ENCODE data around the gene SGCA. TPM values are rescaled to one million over a fixed set of nuclear protein-coding genes. Genes with fewer than 3 reads are reported as not detected.

The SGCA gene
- total and polyA plus RNA-seq, 10 of the 15 experiments (the other 5 are each of a cell fraction or from before 2014, with no cell fraction given): 0.13 to 2.2 (median 0.50) TPM; not detected in 2

DNA sequence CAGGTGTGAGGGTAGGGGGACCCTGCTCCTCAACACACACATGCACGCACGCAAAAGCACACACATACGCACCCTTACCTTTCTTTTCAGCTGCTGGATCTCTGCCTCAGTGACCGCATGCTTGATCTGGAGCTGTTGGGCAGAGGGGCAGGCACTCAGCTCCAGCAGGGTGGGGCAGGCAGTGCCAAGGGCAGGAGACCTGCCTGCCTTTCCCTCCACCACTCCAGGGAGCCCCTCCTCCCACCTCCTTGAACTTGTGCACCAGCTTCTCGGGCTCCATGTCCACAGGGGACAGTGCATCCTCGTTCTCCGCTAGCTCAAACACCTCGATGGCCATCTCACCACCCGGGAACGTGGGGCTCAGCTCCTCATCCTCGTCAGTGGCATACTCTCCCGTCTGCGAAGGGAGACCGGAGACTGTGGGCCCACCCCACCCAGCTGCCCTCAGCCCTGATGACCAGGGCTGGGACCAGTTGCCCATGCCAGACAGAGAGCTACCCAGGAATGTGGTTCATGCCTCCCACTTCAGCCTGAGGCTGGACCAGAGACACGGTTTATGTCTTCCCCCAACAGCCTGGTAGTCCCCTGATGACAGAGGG is 26.5 kb upstream of the SGCA start (continued):
- TF ChIP-seq, protein P1, sequence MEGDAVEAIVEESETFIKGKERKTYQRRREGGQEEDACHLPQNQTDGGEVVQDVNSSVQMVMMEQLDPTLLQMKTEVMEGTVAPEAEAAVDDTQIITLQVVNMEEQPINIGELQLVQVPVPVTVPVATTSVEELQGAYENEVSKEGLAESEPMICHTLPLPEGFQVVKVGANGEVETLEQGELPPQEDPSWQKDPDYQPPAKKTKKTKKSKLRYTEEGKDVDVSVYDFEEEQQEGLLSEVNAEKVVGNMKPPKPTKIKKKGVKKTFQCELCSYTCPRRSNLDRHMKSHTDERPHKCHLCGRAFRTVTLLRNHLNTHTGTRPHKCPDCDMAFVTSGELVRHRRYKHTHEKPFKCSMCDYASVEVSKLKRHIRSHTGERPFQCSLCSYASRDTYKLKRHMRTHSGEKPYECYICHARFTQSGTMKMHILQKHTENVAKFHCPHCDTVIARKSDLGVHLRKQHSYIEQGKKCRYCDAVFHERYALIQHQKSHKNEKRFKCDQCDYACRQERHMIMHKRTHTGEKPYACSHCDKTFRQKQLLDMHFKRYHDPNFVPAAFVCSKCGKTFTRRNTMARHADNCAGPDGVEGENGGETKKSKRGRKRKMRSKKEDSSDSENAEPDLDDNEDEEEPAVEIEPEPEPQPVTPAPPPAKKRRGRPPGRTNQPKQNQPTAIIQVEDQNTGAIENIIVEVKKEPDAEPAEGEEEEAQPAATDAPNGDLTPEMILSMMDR (IDR thresholded peaks at IDR 0.05 in 2 of 3, conservative IDR thresholded peaks at IDR 0.05 in 1 of 3; ENCODE audit: control insufficient read depth in 2 of 3, extremely low read depth in 1 of 3, insufficient read depth in 1 of 3, low read depth in 3 of 3, low read length in 3 of 3): no peak
- no peak for TF ChIP-seq PBX3 (IDR thresholded peaks at IDR 0.05; ENCODE audit: insufficient replicate concordance, low read depth, low read length)
- TF ChIP-seq, protein P2, sequence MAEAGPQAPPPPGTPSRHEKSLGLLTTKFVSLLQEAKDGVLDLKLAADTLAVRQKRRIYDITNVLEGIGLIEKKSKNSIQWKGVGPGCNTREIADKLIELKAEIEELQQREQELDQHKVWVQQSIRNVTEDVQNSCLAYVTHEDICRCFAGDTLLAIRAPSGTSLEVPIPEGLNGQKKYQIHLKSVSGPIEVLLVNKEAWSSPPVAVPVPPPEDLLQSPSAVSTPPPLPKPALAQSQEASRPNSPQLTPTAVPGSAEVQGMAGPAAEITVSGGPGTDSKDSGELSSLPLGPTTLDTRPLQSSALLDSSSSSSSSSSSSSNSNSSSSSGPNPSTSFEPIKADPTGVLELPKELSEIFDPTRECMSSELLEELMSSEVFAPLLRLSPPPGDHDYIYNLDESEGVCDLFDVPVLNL (IDR thresholded peaks at IDR 0.05; ENCODE audit: low read depth, low read length): no peak

All from GM12878 (cell line).